22Rv1 (cell line): ENCODE results near the gene WWOX.

Experiments
- ZFX ChIP-seq: fragments of 450-650 bp; IDR thresholded peaks from 2 replicates; pipeline ENCODE4 v1.6.1; 2017; ENCODE audit warnings: antibody characterized with exemption, borderline replicate concordance
- TF ChIP-seq, protein P1 (sequence below): fragments of 450-650 bp; IDR thresholded peaks from 2 replicates; pipeline ENCODE4 v1.5.1; 2017; ENCODE audit warnings: mild to moderate bottlenecking

DNA sequence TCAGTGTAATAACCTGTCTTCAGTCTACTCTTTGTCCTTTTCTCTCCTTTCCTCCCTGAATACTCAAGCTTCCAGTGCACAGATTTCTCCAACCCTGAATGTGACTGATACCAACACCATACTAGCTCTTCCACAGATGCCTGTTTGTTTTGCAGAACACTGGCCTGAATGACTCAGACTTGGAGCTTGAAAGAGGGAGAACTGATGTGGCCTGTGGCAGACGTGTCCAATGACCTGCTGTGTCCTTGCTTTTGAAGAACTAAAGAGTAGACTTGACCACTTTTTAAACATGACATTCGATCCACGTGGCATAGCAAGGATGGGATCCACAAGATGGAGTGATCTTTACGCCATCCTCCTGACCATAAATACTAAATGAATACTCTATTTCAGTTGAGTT is 361.0 kb downstream of the WWOX start:
- TF ChIP-seq, protein P1, sequence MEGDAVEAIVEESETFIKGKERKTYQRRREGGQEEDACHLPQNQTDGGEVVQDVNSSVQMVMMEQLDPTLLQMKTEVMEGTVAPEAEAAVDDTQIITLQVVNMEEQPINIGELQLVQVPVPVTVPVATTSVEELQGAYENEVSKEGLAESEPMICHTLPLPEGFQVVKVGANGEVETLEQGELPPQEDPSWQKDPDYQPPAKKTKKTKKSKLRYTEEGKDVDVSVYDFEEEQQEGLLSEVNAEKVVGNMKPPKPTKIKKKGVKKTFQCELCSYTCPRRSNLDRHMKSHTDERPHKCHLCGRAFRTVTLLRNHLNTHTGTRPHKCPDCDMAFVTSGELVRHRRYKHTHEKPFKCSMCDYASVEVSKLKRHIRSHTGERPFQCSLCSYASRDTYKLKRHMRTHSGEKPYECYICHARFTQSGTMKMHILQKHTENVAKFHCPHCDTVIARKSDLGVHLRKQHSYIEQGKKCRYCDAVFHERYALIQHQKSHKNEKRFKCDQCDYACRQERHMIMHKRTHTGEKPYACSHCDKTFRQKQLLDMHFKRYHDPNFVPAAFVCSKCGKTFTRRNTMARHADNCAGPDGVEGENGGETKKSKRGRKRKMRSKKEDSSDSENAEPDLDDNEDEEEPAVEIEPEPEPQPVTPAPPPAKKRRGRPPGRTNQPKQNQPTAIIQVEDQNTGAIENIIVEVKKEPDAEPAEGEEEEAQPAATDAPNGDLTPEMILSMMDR = no peak
- TF ChIP-seq ZFX = no peak
